Esophagus squamous epithelium (tissue), 5 donors: Measurements from ENCODE around the gene ZNF836. TPM values are rescaled to one million over a fixed set of nuclear protein-coding genes. Genes with fewer than 3 reads are reported as not detected.

Source experiments
- DNase-seq: peaks from one replicate; lab custom pipeline; 2025; lab: John Stamatoyannopoulos, UW
- H3K27ac ChIP-seq, 4 donors: fragments of 200-600 bp; sonication (generic); one replicate each; pipeline ENCODE4 v1.5.1; 2016 to 2019; ENCODE audit warnings: mild to moderate bottlenecking in 1 of 4
- H3K27me3 ChIP-seq, 4 donors: fragments of 200-600 bp; sonication (generic); 1 replicate in 3 of 4; 2 replicates in 1 of 4; pipeline versions ENCODE4 v1.5.1 to v1.6.0; 2017 to 2021; ENCODE audit warnings: antibody characterized with exemption in 1 of 4
- H3K36me3 ChIP-seq, 3 donors: fragments of 200-600 bp; sonication (generic); one replicate each; pipeline ENCODE4 v1.5.1; 2016 to 2019
- H3K4me1 ChIP-seq, 3 donors: fragments of 200-600 bp; sonication (generic); one replicate each; pipeline ENCODE4 v1.5.1; 2017 to 2019
- H3K4me3 ChIP-seq, 4 donors: fragments of 200-600 bp; sonication (generic); 1 replicate in 3 of 4; 2 replicates in 1 of 4; pipeline ENCODE4 v1.5.1; 2016 to 2019; ENCODE audit warnings: mild to moderate bottlenecking in 2 of 4, moderate library complexity in 1 of 4
- H3K9me3 ChIP-seq, 3 donors: fragments of 200-600 bp; sonication (generic); one replicate each; pipeline ENCODE4 v1.5.1; 2016 to 2019
- POLR2A ChIP-seq, 4 donors: fragments of 450-650 bp; IDR thresholded peaks; one replicate each; pipeline ENCODE4 v1.6.1; 2017; ENCODE audit warnings: antibody characterized with exemption in 4 of 4, mild to moderate bottlenecking in 4 of 4, moderate library complexity in 3 of 4
- WGBS, 2 donors: methylation state at CpG; one replicate each; pipeline ENCODE4 v1.1.5; 2018; 5-methylcytosine and 5-hydroxymethylcytosine counted together
- intact Hi-C: fragments of 100-400 bp; cut with DNase I; formaldehyde crosslinking; loops from one replicate; pipeline ENCODE4 v1.15.0; 2022
- total RNA-seq, 4 donors: library from RNA; depleted of rRNA; stranded (reverse); fragments of >200 nt; gene quantifications; one replicate each; pipeline ENCODE4 v1.1.0, GENCODE V29; 2016
- TF ChIP-seq, protein P1 (sequence below), 6 experiments: fragments of 450-650 bp in 4 of 6; fragments of 200-600 bp in 2 of 6; sonication (generic) in 2 of 6; IDR thresholded peaks; one replicate each; pipeline ENCODE4 v1.5.1; 2016 to 2019; ENCODE audit warnings: antibody characterized with exemption in 6 of 6, mild to moderate bottlenecking in 4 of 6, moderate library complexity in 4 of 6
- donor health status: DM: yes; HTN: yes; CAD: no.

Gene ZNF836
- total RNA-seq, 4 donors from 2014 or later = 5.0 to 9.5 (median 7.5) TPM

DNA sequence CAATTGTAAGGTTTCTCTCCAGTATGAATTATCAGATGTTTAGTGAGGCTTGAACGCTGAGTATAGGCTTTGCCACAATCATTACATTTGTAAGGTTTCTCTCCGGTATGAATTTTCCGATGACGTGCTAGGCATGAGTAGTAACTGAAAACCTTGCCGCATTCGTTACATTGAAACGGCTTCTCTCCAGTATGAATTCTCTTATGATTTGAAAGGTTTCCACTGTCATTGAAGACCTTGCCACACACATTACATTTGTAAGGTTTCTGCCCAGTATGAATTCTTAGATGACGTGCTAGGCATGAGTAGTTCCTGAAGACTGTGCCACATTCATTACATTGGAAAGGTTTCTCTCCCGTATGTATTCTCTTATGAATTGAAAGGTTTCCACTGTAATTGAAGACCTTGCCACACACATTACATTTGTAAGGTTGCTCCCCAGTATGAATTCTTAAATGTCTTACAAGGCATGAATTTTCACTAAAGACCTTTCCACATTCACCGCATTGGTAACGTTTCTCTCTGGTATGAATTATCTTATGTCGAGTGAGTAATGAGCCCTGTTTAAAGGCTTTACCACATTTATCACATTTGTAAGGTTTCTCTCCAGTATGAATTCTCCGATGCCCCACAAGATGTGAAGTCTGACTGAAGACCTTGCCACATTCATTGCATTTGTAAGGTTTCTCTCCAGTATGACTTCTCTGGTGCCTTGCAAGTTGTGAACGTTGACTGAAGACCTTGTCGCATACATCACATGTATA lies 15.6 kb downstream of the ZNF836 start:
- Histone ChIP-seq H3K9me3 (peaks cover 0 to 97% (median 69%) of the 10 kb centered on the region in 3 donors), H3K27me3 (no peaks in the 10 kb centered on the region), H3K27ac (no peak overlapping the region), H3K4me1 (no peaks in the 10 kb centered on the region), H3K36me3 (peaks cover 0 to 77% (median 15%) of the 10 kb centered on the region in 3 donors), H3K4me3 (no peak overlapping the region)
- TF ChIP-seq, protein P1, sequence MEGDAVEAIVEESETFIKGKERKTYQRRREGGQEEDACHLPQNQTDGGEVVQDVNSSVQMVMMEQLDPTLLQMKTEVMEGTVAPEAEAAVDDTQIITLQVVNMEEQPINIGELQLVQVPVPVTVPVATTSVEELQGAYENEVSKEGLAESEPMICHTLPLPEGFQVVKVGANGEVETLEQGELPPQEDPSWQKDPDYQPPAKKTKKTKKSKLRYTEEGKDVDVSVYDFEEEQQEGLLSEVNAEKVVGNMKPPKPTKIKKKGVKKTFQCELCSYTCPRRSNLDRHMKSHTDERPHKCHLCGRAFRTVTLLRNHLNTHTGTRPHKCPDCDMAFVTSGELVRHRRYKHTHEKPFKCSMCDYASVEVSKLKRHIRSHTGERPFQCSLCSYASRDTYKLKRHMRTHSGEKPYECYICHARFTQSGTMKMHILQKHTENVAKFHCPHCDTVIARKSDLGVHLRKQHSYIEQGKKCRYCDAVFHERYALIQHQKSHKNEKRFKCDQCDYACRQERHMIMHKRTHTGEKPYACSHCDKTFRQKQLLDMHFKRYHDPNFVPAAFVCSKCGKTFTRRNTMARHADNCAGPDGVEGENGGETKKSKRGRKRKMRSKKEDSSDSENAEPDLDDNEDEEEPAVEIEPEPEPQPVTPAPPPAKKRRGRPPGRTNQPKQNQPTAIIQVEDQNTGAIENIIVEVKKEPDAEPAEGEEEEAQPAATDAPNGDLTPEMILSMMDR (IDR thresholded peaks at IDR 0.05) = no peak
- TF ChIP-seq POLR2A (IDR thresholded peaks at IDR 0.05) = no peak
- 93 to 96% methylated on average over 15 of the region's 15 CpGs for WGBS, 2 donors
- DNase-seq = no peak
- intact Hi-C loops = no loop called here

DNA sequence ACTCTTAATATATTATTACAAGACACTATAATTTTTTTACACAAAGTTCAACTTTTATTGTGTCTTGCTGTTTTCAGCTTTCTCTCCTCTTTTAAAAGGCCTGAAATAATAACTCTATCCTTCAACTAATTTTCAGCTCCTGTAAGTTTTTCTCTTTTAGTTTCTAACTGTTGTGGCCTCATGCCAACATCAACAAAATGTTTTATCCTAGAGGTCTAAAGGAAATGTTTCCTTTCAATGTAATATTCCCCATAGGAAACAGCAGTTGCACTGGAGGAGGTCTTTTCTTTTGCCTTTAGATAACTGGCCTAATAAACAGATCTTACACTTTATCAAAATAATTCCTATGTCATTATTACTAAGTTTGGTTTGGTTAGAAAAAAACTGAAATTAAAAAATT lies 23.2 kb downstream of the ZNF836 start:
- intact Hi-C loops = no loop called here
- Histone ChIP-seq H3K36me3 (peaks cover 0 to 5% (median 0%) of the 10 kb centered on the region in 3 donors), H3K27me3 (no peaks in the 10 kb centered on the region), H3K4me1 (no peaks in the 10 kb centered on the region), H3K9me3 (peaks cover 0 to 80% (median 14%) of the 10 kb centered on the region in 3 donors), H3K27ac (no peak overlapping the region), H3K4me3 (no peak overlapping the region)
- TF ChIP-seq, protein P1 (IDR thresholded peaks at IDR 0.05) = no peak
- DNase-seq = no peak

DNA sequence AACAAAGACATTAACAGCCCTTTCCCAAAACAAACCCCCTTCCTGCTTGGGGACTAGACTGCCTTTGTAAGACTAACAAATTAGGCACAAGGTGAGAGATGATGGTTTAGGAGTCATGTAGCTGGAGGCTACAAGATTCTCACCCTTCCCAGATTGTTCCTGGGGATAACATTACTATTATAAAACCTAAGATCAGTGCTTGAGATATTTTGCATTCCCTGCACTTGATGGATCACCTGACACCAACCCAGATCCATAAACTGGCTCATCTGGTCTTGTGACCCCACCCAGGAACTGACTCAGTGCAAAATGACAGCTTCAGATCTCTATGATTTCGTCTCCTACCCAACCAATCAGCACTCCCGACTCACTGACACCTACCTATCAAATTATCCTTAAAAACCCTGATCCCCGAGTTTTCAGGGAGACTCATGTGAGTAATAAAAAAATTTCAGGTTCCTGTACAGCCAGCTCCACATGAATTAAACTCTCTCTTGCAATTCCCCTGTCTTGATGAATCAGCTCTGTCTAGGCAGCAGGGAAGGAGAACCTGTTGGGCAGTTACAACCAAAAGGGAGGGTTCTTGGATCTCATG lies 29.3 kb downstream of the ZNF836 start:
- H3K27ac ChIP-seq = peak overlapping the region in 3 of 4 donors; percentile 66 to 82 (median 74)
- intact Hi-C loops = no loop called here

DNA sequence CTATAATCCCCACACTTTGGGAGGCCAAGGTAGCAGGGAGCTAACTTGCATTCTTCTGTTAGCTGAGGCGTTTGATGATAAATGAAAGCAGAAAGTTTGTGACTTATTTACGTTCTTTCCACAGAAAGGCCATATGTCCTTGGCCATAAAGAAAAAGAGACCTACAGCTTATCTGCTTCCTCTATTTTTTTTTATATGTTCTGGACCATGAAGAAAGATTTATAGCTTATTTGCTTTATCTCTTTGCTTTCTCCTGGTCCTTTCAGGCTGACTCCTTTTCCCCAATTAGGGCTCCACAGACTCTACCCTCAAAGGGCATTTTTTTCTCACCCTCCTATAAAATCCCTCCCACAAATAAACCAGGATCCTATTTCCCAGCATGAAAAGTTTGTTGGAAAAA lies 30.2 kb downstream of the ZNF836 start:
- Histone ChIP-seq H3K9me3 (peaks cover 0 to 31% (median 0%) of the 10 kb centered on the region in 3 donors), H3K4me1 (peaks cover 9 to 48% (median 16%) of the 10 kb centered on the region in 3 donors), H3K36me3 (peaks cover 0 to 4% (median 0%) of the 10 kb centered on the region in 3 donors), H3K27ac (peak overlapping the region in 2 of 4 donors; percentile 74 to 82), H3K27me3 (no peaks in the 10 kb centered on the region), H3K4me3 (no peak overlapping the region)
- 83 to 93% methylated on average over 2 of the region's 2 CpGs for WGBS, 2 donors
- TF ChIP-seq POLR2A (IDR thresholded peaks at IDR 0.05) = no peak
- TF ChIP-seq, protein P1 (IDR thresholded peaks at IDR 0.05) = no peak
- intact Hi-C loops = no loop called here
- DNase-seq = no peak

More for the DNA sequence above, 29.3 kb downstream of the ZNF836 start:
- whole genome bisulfite sequencing, 2 donors = 34 to 61% methylated on average over 3 of the region's 3 CpGs
- H3K4me3 ChIP-seq = no peak overlapping the region
- TF ChIP-seq POLR2A (IDR thresholded peaks at IDR 0.05) = no peak
- TF ChIP-seq, protein P1 (IDR thresholded peaks at IDR 0.05) = no peak
- DNase-seq = no peak
- no peaks in the 10 kb centered on the region for H3K36me3 ChIP-seq
- peaks cover 9 to 48% (median 16%) of the 10 kb centered on the region in 3 donors for H3K4me1 ChIP-seq
- no peaks in the 10 kb centered on the region for H3K27me3 ChIP-seq
- peaks cover 0 to 33% (median 1%) of the 10 kb centered on the region in 3 donors for H3K9me3 ChIP-seq
